HL-60 (cell line): ENCODE data around the gene SLC22A17.

Experiments
- GABPA ChIP-seq: IDR thresholded peaks from 2 replicates; pipeline ENCODE4 v1.6.1; 2012; ENCODE audit warnings: low read depth
- POLR2AphosphoS5 ChIP-seq: IDR thresholded peaks from 2 replicates; pipeline ENCODE4 v1.6.1; 2012; ENCODE audit warnings: low read depth
- TF ChIP-seq, protein P1 (sequence below): IDR thresholded peaks from one replicate; pipeline ENCODE4 v1.5.1; 2011; ENCODE audit warnings: low read length, control low read depth, inconsistent platforms; ENCODE audit not compliant: insufficient read depth

DNA sequence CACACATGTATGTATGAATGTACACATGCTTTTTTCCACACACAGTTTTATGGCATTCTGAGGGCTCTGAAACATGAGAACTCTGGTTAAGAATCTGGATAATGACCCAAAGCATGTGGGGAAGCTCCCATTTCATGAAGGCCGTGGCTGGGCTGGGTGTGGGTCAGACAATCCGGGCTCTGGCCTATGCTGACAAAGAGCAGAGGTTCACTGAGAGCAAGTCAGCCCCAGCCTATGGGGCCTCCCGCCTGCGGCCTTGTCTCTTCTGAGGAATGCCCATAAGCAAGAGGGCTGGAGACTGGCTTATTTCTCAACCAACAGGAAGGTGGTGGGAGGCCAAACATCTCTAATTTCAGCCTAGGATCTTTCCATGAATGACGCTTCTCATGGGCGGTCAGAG, 46.9 kb upstream of the SLC22A17 start:
- TF ChIP-seq, protein P1, sequence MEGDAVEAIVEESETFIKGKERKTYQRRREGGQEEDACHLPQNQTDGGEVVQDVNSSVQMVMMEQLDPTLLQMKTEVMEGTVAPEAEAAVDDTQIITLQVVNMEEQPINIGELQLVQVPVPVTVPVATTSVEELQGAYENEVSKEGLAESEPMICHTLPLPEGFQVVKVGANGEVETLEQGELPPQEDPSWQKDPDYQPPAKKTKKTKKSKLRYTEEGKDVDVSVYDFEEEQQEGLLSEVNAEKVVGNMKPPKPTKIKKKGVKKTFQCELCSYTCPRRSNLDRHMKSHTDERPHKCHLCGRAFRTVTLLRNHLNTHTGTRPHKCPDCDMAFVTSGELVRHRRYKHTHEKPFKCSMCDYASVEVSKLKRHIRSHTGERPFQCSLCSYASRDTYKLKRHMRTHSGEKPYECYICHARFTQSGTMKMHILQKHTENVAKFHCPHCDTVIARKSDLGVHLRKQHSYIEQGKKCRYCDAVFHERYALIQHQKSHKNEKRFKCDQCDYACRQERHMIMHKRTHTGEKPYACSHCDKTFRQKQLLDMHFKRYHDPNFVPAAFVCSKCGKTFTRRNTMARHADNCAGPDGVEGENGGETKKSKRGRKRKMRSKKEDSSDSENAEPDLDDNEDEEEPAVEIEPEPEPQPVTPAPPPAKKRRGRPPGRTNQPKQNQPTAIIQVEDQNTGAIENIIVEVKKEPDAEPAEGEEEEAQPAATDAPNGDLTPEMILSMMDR, result no peak
- TF ChIP-seq POLR2AphosphoS5 (no peak), GABPA (no peak)
